Activated T-cell treated with anti-CD3 and anti-CD28 coated beads for 48 hours (primary cell): Measurements from ENCODE around the gene GTPBP4.
"Not testable (repeated sequence)": the region's sequence is repeated elsewhere in the genome, so short reads cannot be mapped to it uniquely, and the experiment has no call there.

Experiments used
- DNase-seq: peaks from one replicate; pipeline ENCODE4 v3.0.0-alpha.2; 2020; ENCODE audit warnings: low read depth

Gene GTPBP4

DNA sequence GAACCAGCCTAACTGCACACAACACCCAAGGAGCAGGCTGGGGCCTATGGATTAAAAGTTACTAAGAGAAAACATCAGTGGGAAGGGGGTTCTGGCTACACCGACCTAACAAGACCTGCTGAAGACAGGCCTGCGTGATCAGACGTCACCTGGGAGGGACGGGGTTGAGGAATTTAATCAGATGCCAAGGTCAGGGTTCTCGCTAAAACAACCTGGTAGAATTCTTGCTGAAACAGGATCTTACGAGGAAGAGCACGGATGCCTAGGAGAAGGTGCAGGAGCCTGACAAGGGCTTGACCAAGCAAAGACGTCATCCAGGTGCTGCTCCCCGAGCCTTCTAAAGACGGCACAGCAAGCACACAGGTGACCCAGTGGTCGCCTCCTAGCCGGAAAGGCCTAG lies 35.9 kb downstream of the GTPBP4 start:
- DNase-seq = no peak

GRCh38 chr10:1025683-1026082 lies 37.4 kb downstream of the GTPBP4 start, which contains the start of gene IDI2:
Gene IDI2, minus strand, starts transcription at chr10:1025859. Its CDS starts 1,136 bp downstream, at chr10:1024723.
- no peak for DNase-seq

GRCh38 chr10:1026578-1026977 lies 38.3 kb downstream of the GTPBP4 start:
- DNase-seq = no peak

- DNase-seq = no peak
Observed at GRCh38 chr10:1029838-1030237, 41.6 kb downstream of the GTPBP4 start.

DNA sequence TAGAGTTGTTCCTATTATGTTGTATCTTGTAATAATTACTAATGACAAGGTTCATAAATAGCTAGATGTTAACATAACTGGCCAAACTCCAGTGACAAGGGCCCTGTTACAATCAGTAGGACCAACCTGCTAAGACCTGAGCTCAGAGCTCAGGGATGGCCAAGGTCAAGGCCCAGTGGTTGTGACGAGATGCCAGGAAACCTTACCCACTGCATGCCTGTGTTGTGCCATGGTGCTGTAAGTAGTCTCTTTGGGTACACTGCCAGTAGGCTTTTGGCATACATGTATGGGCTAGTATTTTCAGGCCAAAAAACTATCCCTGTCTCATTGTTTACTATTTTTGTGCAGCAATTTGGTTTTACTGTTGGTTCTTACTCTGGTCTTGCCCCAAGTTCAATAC lies 45.4 kb downstream of the GTPBP4 start:
- DNase-seq = no peak

DNA sequence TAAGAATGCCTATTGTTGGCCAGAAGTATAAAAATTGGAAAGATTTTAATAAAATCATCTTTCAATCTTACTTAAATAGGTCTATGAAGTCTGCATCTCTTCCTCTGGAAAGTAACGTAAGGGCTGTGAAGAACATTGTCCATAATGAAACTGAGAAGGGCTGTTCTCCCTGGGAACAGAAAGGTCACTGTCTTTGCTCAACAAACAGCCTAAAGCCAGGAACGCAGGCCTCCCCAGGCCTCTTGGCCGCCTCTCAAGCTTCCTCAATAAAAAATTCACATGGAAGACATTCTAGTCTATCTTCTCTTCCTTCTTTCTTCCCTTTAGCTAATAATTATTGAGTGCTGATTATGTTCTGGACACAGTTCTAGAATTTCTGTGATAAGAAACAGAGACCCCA lies 46.5 kb downstream of the GTPBP4 start:
- DNase-seq = no peak

DNA sequence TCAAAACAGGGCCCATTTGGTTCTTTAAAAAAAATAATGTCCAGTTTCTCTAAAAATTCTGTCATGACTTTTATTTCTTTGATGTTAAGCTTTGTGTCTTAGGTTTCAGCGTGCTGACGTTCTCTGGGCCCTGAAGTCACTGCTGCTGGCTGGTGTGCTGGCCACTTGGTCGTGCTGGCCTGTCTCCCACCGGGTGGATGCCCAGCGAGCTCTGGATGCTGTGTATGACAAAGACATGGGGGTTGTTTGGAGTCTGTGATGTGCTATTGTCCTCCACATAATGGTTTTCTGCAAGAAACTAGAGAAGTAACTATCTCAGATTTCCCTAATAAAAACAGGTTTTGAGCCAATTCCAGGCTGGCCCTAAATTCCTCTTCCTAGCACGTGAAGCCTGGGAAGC lies 47.0 kb downstream of the GTPBP4 start:
- DNase-seq = no peak

DNA sequence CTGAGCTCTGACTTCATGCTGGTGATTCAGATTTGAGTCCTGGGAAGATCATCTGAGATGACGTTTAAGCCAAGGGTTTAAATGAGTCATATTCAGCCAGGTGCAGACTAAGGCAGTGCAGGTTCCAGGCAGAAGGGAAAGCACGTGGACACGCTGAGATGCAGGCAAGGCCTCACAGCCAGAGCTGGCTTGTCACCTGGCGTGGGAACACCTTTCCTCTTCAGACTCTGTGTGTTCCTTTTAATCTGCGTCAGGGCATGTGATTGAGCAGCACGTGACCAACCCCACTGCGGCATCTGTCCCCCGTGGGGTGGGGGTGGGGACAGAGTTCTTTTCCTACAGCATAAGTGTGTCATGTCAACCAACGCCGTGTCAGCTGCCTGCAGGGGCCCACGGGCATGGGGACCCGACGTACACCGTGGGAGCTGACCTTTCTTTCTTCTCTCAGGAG lies 48.1 kb downstream of the GTPBP4 start:
- no peak for DNase-seq

GRCh38 chr10:1037098-1037497 lies 48.9 kb downstream of the GTPBP4 start:
- no peak for DNase-seq

DNA sequence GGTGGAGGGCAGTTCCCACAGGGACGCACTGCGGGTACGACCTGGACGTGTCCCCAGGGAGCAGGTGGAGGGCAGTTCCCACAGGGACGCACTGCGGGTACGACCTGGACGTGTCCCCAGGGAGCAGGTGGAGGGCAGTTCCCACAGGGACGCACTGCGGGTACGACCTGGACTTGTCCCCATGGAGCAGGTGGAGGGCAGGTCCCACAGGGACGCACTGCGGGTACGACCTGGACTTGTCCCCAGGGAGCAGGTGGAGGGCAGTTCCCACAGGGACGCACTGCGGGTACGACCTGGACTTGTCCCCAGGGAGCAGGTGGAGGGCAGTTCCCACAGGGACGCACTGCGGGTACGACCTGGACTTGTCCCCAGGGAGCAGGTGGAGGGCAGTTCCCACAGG lies 50.5 kb downstream of the GTPBP4 start:
- not testable (repeated sequence) for DNase-seq

DNA sequence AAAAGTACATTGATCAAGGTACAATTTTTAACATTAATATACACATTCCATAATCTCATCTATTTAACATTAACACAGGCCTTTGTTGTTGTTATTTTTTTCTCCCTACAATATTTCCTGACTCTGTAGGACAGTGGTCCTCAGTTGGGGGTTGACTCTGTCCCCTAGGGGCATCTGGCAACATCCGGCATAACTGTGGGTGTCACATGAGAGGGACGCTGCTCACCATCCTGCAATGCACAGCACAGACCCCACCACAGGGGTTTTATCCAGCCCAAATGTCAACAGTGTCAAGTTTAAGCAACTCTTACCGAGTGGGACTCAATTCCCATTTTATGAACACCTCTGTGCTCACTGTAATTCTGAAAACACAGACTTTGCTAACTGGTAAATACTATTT lies 51.9 kb downstream of the GTPBP4 start:
- no peak for DNase-seq

DNA sequence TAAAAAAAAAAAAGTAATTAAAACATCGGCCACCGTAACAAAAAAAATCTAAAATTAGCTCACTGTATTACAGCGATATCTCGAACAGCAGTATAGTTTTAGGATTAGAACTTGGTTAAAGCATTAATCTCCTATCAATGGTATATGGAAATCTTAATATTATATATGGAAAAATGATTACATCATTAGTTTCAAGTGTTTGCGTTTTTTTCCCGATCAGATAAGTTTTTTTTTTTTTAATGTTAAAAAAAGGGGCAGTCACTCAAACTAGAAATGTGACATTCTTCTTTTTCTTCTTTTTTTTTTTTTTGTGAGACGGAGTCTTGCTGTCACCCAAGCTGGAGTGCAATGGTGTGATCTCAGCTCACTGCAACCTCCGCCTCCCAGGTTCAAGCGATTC lies 53.3 kb downstream of the GTPBP4 start:
- no peak for DNase-seq

- no peak for DNase-seq
Observed at GRCh38 chr10:1043532-1043995, 55.3 kb downstream of the GTPBP4 start.

GRCh38 chr10:1044146-1044545 lies 55.9 kb downstream of the GTPBP4 start:
- no peak for DNase-seq

DNA sequence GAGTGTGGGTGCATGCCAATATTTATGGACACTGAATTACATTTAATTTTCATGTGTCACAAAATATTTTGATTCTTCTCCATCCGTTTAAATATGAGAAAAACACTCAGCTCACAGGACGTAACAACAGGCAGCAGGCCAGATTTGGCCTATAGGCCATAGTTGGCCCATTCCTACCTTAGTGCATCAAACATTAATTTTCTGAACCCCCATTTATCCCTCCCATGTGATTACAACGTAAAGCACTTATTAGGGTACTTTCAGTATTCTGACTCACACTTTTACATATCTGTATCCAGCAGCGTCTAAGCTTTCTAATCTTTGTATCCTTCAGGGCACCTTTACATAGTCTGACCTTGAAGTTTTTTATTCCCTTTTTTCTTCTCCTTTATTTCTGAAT lies 56.7 kb downstream of the GTPBP4 start:
- no peak for DNase-seq

GRCh38 chr10:1045415-1045814 lies 57.2 kb downstream of the GTPBP4 start:
- DNase-seq = no peak

DNA sequence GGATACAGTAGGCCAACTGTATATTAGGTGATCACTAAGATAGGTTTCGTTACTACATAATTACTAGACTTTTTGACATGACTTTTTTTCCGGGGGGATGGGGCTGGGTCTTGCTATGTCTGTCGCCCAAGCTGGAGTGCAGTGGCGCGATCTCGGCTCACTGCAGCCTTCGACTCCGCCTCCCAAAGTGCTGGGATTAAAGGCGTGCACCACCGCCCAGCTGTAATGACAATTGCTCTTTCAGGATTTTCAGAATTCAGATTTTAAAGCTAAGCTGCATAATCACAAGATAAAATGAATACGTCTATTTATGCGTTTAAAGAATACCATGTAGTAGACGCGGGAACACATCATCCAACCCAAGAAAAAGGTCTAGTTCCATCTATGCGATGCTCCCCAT lies 59.7 kb downstream of the GTPBP4 start:
- DNase-seq = no peak

DNA sequence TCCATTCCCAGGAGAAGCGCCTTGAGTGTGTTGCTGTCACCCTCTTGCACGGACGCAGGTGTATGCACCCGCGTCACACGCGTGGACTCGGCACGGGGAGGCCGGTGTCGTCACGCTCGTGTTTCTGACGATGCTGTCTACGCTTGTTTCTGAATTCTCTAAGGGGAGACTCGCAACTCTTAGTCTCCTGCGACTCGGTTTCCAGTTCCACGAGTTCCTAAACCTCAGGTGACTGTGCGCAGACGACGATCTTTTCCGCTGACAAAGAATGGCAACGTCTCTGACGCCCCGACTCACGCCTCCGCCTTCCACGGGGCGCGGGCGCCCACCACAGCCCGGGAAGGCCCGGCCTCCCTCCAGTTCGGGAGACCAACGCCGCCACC lies 60.1 kb downstream of the GTPBP4 start:
- DNase-seq = no peak

GRCh38 chr10:1048732-1049424 lies 60.6 kb downstream of the GTPBP4 start, which contains the start of gene IDI1:
Gene IDI1, minus strand, starts transcription at chr10:1049119. Its CDS starts 116 bp downstream, at chr10:1049003.
- DNase-seq = peak; percentile 96

DNA sequence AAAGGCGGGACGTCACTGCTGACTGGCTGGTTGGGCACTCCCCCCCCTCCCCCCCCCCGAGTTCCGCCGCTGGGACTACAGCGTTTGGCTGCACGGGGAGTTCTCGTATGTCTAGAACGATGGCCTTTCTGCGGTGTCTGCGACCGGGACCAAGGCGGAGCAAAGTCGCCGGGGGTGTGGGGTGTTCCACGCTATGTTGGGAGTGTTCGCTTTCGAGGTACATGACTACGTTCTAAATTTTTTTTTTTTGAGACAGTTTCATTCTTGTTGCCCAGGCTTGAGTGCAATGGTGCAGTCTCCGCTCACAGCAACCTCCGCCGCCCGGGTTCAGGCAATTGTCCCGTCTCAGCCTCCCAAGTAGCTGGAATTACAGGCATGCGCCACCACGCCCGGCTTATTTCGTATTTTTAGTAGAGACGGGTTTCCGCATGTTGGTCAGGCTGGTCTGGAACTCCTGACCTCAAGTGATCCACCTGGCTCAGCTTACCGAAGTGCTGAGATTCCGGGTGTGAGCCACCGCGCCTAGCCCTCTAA lies 61.3 kb downstream of the GTPBP4 start:
- no peak for DNase-seq

DNA sequence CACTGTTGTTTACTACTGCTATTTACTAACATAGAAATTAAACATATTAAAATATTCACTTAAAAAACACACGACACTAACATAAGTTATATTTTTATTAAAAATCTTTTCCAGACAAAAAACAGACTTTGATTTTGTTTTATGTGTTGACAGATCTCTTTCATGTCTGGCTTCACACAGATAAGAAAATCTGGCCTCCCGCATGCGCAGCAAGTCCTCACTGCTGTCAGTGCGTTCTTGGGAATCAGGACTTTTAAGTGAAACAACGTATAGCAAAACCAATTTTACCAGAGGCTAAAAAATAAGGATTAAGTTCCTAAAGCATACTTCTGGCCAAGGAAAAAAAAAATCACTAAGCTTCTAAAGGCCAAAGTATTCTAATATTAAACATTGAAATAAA lies 61.9 kb downstream of the GTPBP4 start:
- DNase-seq = no peak

DNA sequence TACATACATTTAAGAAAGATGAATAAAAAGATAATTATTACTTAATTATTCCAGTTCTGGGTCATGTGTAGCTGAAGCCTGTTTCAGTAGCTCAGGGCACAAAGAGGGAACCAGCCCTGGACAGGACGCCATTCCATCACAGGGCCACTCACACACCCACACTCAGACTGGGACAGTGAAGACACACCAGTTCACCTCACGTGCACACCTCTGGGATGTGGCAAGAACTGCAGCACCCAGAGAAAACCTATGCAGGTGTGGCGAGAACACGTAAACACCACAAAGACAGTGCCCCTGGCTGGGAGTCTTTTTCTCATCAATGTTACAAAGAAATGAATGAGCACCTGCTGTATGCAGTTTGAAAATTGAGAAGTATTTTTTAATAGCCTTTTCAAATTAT lies 62.3 kb downstream of the GTPBP4 start:
- no peak for DNase-seq

GRCh38 chr10:1054684-1055083 lies 66.5 kb downstream of the GTPBP4 start:
- DNase-seq = no peak
